Colonic mucosa (tissue), 4 donors: ENCODE data around the gene GFOD2. TPM values are rescaled to one million over a fixed set of nuclear protein-coding genes. Genes with fewer than 3 reads are reported as not detected.

Experiments used
- DNase-seq: peaks from one replicate; pipeline ENCODE4 v3.0.0-alpha.2; 2020
- H3K27ac ChIP-seq: fragments of 200-600 bp; one replicate; pipeline ENCODE4 v1.8.0; 2021
- H3K27me3 ChIP-seq: fragments of 200-600 bp; one replicate; pipeline ENCODE4 v1.8.0; 2021
- H3K36me3 ChIP-seq: fragments of 200-600 bp; one replicate; pipeline ENCODE4 v1.8.0; 2021
- H3K4me1 ChIP-seq: fragments of 200-600 bp; one replicate; pipeline ENCODE4 v1.8.0; 2021; ENCODE audit warnings: mild to moderate bottlenecking
- H3K4me3 ChIP-seq: fragments of 200-600 bp; one replicate; pipeline ENCODE4 v1.8.0; 2021
- H3K9ac ChIP-seq, 2 donors: one replicate each; pipeline ENCODE4 v1.7.0; 2013; ENCODE audit warnings: control low read depth in 2 of 2, low read depth in 2 of 2, low read length in 2 of 2
- H3K9me3 ChIP-seq: fragments of 200-600 bp; one replicate; pipeline ENCODE4 v1.8.0; 2021
- CTCF ChIP-seq: fragments of 200-600 bp; IDR thresholded peaks from one replicate; pipeline ENCODE4 v1.8.0; 2022; ENCODE audit warnings: antibody characterized with exemption, mild to moderate bottlenecking
- intact Hi-C: fragments of 100-400 bp; cut with DNase I; formaldehyde crosslinking; loops from one replicate; pipeline ENCODE4 v1.14.1; 2022
- total RNA-seq, 2 donors: library from RNA; stranded (reverse); fragmentation: NEBNext Ultra II Directional in 1 of 2; extraction: Animal tissue kit (Norgen Biotek cat#: 25700) in 1 of 2; gene quantifications; one replicate each; pipeline ENCODE4 v1.2.1, GENCODE V29; 2021
- donor health status: healthy.
- donor health status: DM: no; HTN: no; CAD: no.
- donor health status: DM: no; HTN: no; CAD: no.

GFOD2 gene
- total RNA-seq, 2 donors from 2014 or later: 22.1 to 33.8 TPM

- no peaks in the 10 kb centered on the region for H3K36me3 ChIP-seq
- TF ChIP-seq CTCF: no peak
- H3K4me1 ChIP-seq: no peaks in the 10 kb centered on the region
Observed at GRCh38 chr16:67746846-67747245, 27.7 kb upstream of the GFOD2 start.

GRCh38 chr16:67741118-67741517 lies 22.0 kb upstream of the GFOD2 start:
- Histone ChIP-seq H3K27ac (no peak overlapping the region), H3K9me3 (no peaks in the 10 kb centered on the region), H3K9ac (no peak overlapping the region), H3K27me3 (no peaks in the 10 kb centered on the region), H3K36me3 (no peaks in the 10 kb centered on the region), H3K4me3 (no peak overlapping the region), H3K4me1 (no peaks in the 10 kb centered on the region)
- intact Hi-C loops: no loop called here
- DNase-seq: no peak
- no peak for TF ChIP-seq CTCF

More at GRCh38 chr16:67746846-67747245, 27.7 kb upstream of the GFOD2 start:
- H3K27ac ChIP-seq: no peak overlapping the region
- H3K4me3 ChIP-seq: no peak overlapping the region
- no peaks in the 10 kb centered on the region for H3K9me3 ChIP-seq
- no peak overlapping the region for H3K9ac ChIP-seq
- no peak for DNase-seq
- intact Hi-C loops: no loop called here
- H3K27me3 ChIP-seq: no peaks in the 10 kb centered on the region

GRCh38 chr16:67740391-67740790 lies 21.3 kb upstream of the GFOD2 start:
- Histone ChIP-seq H3K36me3 (no peaks in the 10 kb centered on the region), H3K9ac (no peak overlapping the region), H3K4me1 (no peaks in the 10 kb centered on the region), H3K27me3 (no peaks in the 10 kb centered on the region), H3K4me3 (no peak overlapping the region), H3K9me3 (no peaks in the 10 kb centered on the region), H3K27ac (no peak overlapping the region)
- intact Hi-C loops: no loop called here
- TF ChIP-seq CTCF: no peak
- DNase-seq: no peak

- TF ChIP-seq CTCF: no peak
Observed at GRCh38 chr16:67736858-67737257, 17.7 kb upstream of the GFOD2 start.

GRCh38 chr16:67734731-67735201 lies 15.7 kb upstream of the GFOD2 start:
- H3K36me3 ChIP-seq: peaks cover 5% of the 10 kb centered on the region
- H3K9me3 ChIP-seq: no peaks in the 10 kb centered on the region
- H3K27ac ChIP-seq: no peak overlapping the region
- no peak overlapping the region for H3K4me3 ChIP-seq
- H3K4me1 ChIP-seq: no peaks in the 10 kb centered on the region
- no peak for DNase-seq
- intact Hi-C loops: no loop called here
- H3K27me3 ChIP-seq: no peaks in the 10 kb centered on the region
- no peak for TF ChIP-seq CTCF
- H3K9ac ChIP-seq: no peak overlapping the region

More at GRCh38 chr16:67736858-67737257, 17.7 kb upstream of the GFOD2 start:
- DNase-seq: no peak
- H3K36me3 ChIP-seq: no peaks in the 10 kb centered on the region
- H3K27ac ChIP-seq: no peak overlapping the region
- H3K4me1 ChIP-seq: no peaks in the 10 kb centered on the region
- no peaks in the 10 kb centered on the region for H3K9me3 ChIP-seq
- no peak overlapping the region for H3K9ac ChIP-seq
- H3K27me3 ChIP-seq: no peaks in the 10 kb centered on the region
- H3K4me3 ChIP-seq: no peak overlapping the region
- intact Hi-C loops: no loop called here
